ENCODE results near the gene MAML1.

MAML1 gene

GRCh38 chr5:179812997-179813607 lies 80.5 kb downstream of the MAML1 start:
- no peaks in the 10 kb centered on the region for H3K27me3 ChIP-seq (ENCODE audit: insufficient read depth, low read depth, severe bottlenecking)
- H3K36me3 ChIP-seq: no peaks in the 10 kb centered on the region
- DNase-seq: no peak
- H3K4me3 ChIP-seq (ENCODE audit: low read depth, low read length): no peak overlapping the region
- H3K27ac ChIP-seq: no peak overlapping the region
- no peak for TF ChIP-seq CTCF (IDR thresholded peaks at IDR 0.05; ENCODE audit: low read depth, low read length)
- no peaks in the 10 kb centered on the region for H3K9me3 ChIP-seq (ENCODE audit: severe bottlenecking)

GRCh38 chr5:179814090-179814489 lies 81.5 kb downstream of the MAML1 start:
- H3K27ac ChIP-seq: no peak overlapping the region
- no peaks in the 10 kb centered on the region for H3K36me3 ChIP-seq
- no peak for DNase-seq
- H3K27me3 ChIP-seq (ENCODE audit: insufficient read depth, low read depth, severe bottlenecking): no peaks in the 10 kb centered on the region
- H3K4me3 ChIP-seq (ENCODE audit: low read depth, low read length): no peak overlapping the region
- H3K9me3 ChIP-seq (ENCODE audit: severe bottlenecking): no peaks in the 10 kb centered on the region
- no peak for TF ChIP-seq CTCF (IDR thresholded peaks at IDR 0.05; ENCODE audit: low read depth, low read length)

- no peak for TF ChIP-seq CTCF (IDR thresholded peaks at IDR 0.05; ENCODE audit: low read depth, low read length)
- no peaks in the 10 kb centered on the region for H3K36me3 ChIP-seq
Observed at GRCh38 chr5:179815491-179816249, 83.0 kb downstream of the MAML1 start.

GRCh38 chr5:179816401-179816795 lies 83.8 kb downstream of the MAML1 start:
- TF ChIP-seq CTCF (IDR thresholded peaks at IDR 0.05; ENCODE audit: low read depth, low read length): no peak
- H3K4me3 ChIP-seq (ENCODE audit: low read depth, low read length): no peak overlapping the region
- no peaks in the 10 kb centered on the region for H3K9me3 ChIP-seq (ENCODE audit: severe bottlenecking)
- H3K27ac ChIP-seq: no peak overlapping the region
- H3K36me3 ChIP-seq: no peaks in the 10 kb centered on the region
- H3K27me3 ChIP-seq (ENCODE audit: insufficient read depth, low read depth, severe bottlenecking): no peaks in the 10 kb centered on the region
- DNase-seq: no peak

More at GRCh38 chr5:179815491-179816249, 83.0 kb downstream of the MAML1 start:
- H3K4me3 ChIP-seq (ENCODE audit: low read depth, low read length): no peak overlapping the region
- no peaks in the 10 kb centered on the region for H3K9me3 ChIP-seq (ENCODE audit: severe bottlenecking)
- no peaks in the 10 kb centered on the region for H3K27me3 ChIP-seq (ENCODE audit: insufficient read depth, low read depth, severe bottlenecking)
- DNase-seq: no peak
- no peak overlapping the region for H3K27ac ChIP-seq

- no peak overlapping the region for H3K4me3 ChIP-seq (ENCODE audit: low read depth, low read length)
- no peak for DNase-seq
- no peak for TF ChIP-seq CTCF (IDR thresholded peaks at IDR 0.05; ENCODE audit: low read depth, low read length)
Observed at GRCh38 chr5:179816796-179817469, 84.3 kb downstream of the MAML1 start.

More at GRCh38 chr5:179816796-179817469, 84.3 kb downstream of the MAML1 start:
- no peaks in the 10 kb centered on the region for H3K27me3 ChIP-seq (ENCODE audit: insufficient read depth, low read depth, severe bottlenecking)
- no peaks in the 10 kb centered on the region for H3K36me3 ChIP-seq
- no peaks in the 10 kb centered on the region for H3K9me3 ChIP-seq (ENCODE audit: severe bottlenecking)
- no peak overlapping the region for H3K27ac ChIP-seq

All from WERI-Rb-1 (cell line).